ENCODE measurements around the gene TFDP2.

TFDP2 gene

GRCh38 chr3:142040941-142041491, 108.3 kb downstream of the TFDP2 start:
- Histone ChIP-seq H2BK12ac (ENCODE audit: low read length) (no peak overlapping the region), H3K14ac (ENCODE audit: low read length) (no peak overlapping the region), H2AK5ac (ENCODE audit: low read length) (no peak overlapping the region), H2BK120ac (ENCODE audit: insufficient read depth, low read length, poor library complexity) (no peak overlapping the region), H3K18ac (ENCODE audit: low read length) (no peak overlapping the region), H3K4me3 (ENCODE audit: low read depth, low read length) (no peak overlapping the region), H4K8ac (ENCODE audit: low read depth, low read length) (no peak overlapping the region), H4K12ac (ENCODE audit: low read depth, low read length) (no peak overlapping the region), H3K36me3 (ENCODE audit: control insufficient read depth in 1 of 2, insufficient read depth in 2 of 2, low read length in 2 of 2) (no peaks in the 10 kb centered on the region), H3K4me2 (ENCODE audit: low read length) (no peak overlapping the region), H2AFZ (ENCODE audit: insufficient read depth, low read length, poor library complexity) (no peak overlapping the region), H3K27me3 (ENCODE audit: insufficient read depth, low read length) (no peaks in the 10 kb centered on the region), H3K4me1 (ENCODE audit: control insufficient read depth in 1 of 2, insufficient read depth in 2 of 2, low read length in 2 of 2) (no peaks in the 10 kb centered on the region), H4K91ac (ENCODE audit: low read depth, low read length) (no peak overlapping the region), H3K9ac (ENCODE audit: low read length) (no peak overlapping the region), H3K27ac (ENCODE audit: low read depth, low read length) (no peak overlapping the region), H3K79me2 (ENCODE audit: control insufficient read depth, insufficient read depth, low read length, poor library complexity) (no peaks in the 10 kb centered on the region), H2BK5ac (ENCODE audit: low read depth, low read length, poor library complexity) (no peak overlapping the region), H3K23ac (ENCODE audit: low read length) (no peak overlapping the region), H3K9me3 (ENCODE audit: insufficient read depth, low read depth, low read length) (peaks cover 2% of the 10 kb centered on the region), H3K79me1 (ENCODE audit: low read length) (no peaks in the 10 kb centered on the region), H3K4ac (ENCODE audit: low read depth, low read length) (no peak overlapping the region)
- DNase-seq: no peak
- no CpG with 5 or more reads among the region's 2 CpGs for WGBS (ENCODE audit: extremely low coverage, insufficient coverage, insufficient read length)

GRCh38 chr3:142035308-142035922, 113.9 kb downstream of the TFDP2 start:
- H3K14ac ChIP-seq (ENCODE audit: low read length): no peak overlapping the region
- no peaks in the 10 kb centered on the region for H3K27me3 ChIP-seq (ENCODE audit: insufficient read depth, low read length)
- WGBS (ENCODE audit: extremely low coverage, insufficient coverage, insufficient read length): no CpG with 5 or more reads among the region's 3 CpGs
- no peak overlapping the region for H2BK5ac ChIP-seq (ENCODE audit: low read depth, low read length, poor library complexity)
- no peak overlapping the region for H2BK12ac ChIP-seq (ENCODE audit: low read length)
- no peak overlapping the region for H2AFZ ChIP-seq (ENCODE audit: insufficient read depth, low read length, poor library complexity)
- H3K4me1 ChIP-seq (ENCODE audit: control insufficient read depth in 1 of 2, insufficient read depth in 2 of 2, low read length in 2 of 2): no peaks in the 10 kb centered on the region
- no peak overlapping the region for H3K4me3 ChIP-seq (ENCODE audit: low read depth, low read length)
- H3K27ac ChIP-seq (ENCODE audit: low read depth, low read length): no peak overlapping the region
- no peak overlapping the region for H3K4me2 ChIP-seq (ENCODE audit: low read length)
- H3K4ac ChIP-seq (ENCODE audit: low read depth, low read length): no peak overlapping the region
- H3K9me3 ChIP-seq (ENCODE audit: insufficient read depth, low read depth, low read length): no peaks in the 10 kb centered on the region
- no peak overlapping the region for H4K8ac ChIP-seq (ENCODE audit: low read depth, low read length)
- no peak overlapping the region for H2BK120ac ChIP-seq (ENCODE audit: insufficient read depth, low read length, poor library complexity)
- H3K79me2 ChIP-seq (ENCODE audit: control insufficient read depth, insufficient read depth, low read length, poor library complexity): no peaks in the 10 kb centered on the region
- DNase-seq: peak in 1 of 2 donors; percentile 20
- no peak overlapping the region for H4K12ac ChIP-seq (ENCODE audit: low read depth, low read length)
- no peak overlapping the region for H3K23ac ChIP-seq (ENCODE audit: low read length)
- no peak overlapping the region for H3K9ac ChIP-seq (ENCODE audit: low read length)
- no peak overlapping the region for H4K91ac ChIP-seq (ENCODE audit: low read depth, low read length)
- no peak overlapping the region for H2AK5ac ChIP-seq (ENCODE audit: low read length)
- no peak overlapping the region for H3K18ac ChIP-seq (ENCODE audit: low read length)
- no peaks in the 10 kb centered on the region for H3K79me1 ChIP-seq (ENCODE audit: low read length)
- H3K36me3 ChIP-seq (ENCODE audit: control insufficient read depth in 1 of 2, insufficient read depth in 2 of 2, low read length in 2 of 2): no peaks in the 10 kb centered on the region

- Histone ChIP-seq H2BK12ac (ENCODE audit: low read length) (no peak overlapping the region), H3K27me3 (ENCODE audit: insufficient read depth, low read length) (no peaks in the 10 kb centered on the region), H3K18ac (ENCODE audit: low read length) (no peak overlapping the region), H3K36me3 (ENCODE audit: control insufficient read depth in 1 of 2, insufficient read depth in 2 of 2, low read length in 2 of 2) (no peaks in the 10 kb centered on the region), H2BK120ac (ENCODE audit: insufficient read depth, low read length, poor library complexity) (no peak overlapping the region), H3K9me3 (ENCODE audit: insufficient read depth, low read depth, low read length) (no peaks in the 10 kb centered on the region), H3K23ac (ENCODE audit: low read length) (no peak overlapping the region), H4K8ac (ENCODE audit: low read depth, low read length) (no peak overlapping the region), H3K9ac (ENCODE audit: low read length) (no peak overlapping the region), H2AK5ac (ENCODE audit: low read length) (no peak overlapping the region), H4K12ac (ENCODE audit: low read depth, low read length) (no peak overlapping the region), H2AFZ (ENCODE audit: insufficient read depth, low read length, poor library complexity) (no peak overlapping the region), H3K27ac (ENCODE audit: low read depth, low read length) (no peak overlapping the region), H3K79me2 (ENCODE audit: control insufficient read depth, insufficient read depth, low read length, poor library complexity) (no peaks in the 10 kb centered on the region), H3K4ac (ENCODE audit: low read depth, low read length) (no peak overlapping the region), H3K4me3 (ENCODE audit: low read depth, low read length) (no peak overlapping the region), H3K4me2 (ENCODE audit: low read length) (no peak overlapping the region), H3K14ac (ENCODE audit: low read length) (no peak overlapping the region), H3K79me1 (ENCODE audit: low read length) (no peaks in the 10 kb centered on the region), H4K91ac (ENCODE audit: low read depth, low read length) (no peak overlapping the region), H3K4me1 (ENCODE audit: control insufficient read depth in 1 of 2, insufficient read depth in 2 of 2, low read length in 2 of 2) (no peaks in the 10 kb centered on the region), H2BK5ac (ENCODE audit: low read depth, low read length, poor library complexity) (no peak overlapping the region)
- WGBS (ENCODE audit: extremely low coverage, insufficient coverage, insufficient read length): no CpG with 5 or more reads among the region's 4 CpGs
- DNase-seq: no peak
These were observed 116.1 kb downstream of the TFDP2 start for GRCh38 chr3:142033292-142033691.

GRCh38 chr3:142031575-142031974, 117.8 kb downstream of the TFDP2 start:
- no peak overlapping the region for H3K4me3 ChIP-seq (ENCODE audit: low read depth, low read length)
- H2BK120ac ChIP-seq (ENCODE audit: insufficient read depth, low read length, poor library complexity): no peak overlapping the region
- H3K23ac ChIP-seq (ENCODE audit: low read length): no peak overlapping the region
- H2AK5ac ChIP-seq (ENCODE audit: low read length): no peak overlapping the region
- no peaks in the 10 kb centered on the region for H3K9me3 ChIP-seq (ENCODE audit: insufficient read depth, low read depth, low read length)
- H3K27me3 ChIP-seq (ENCODE audit: insufficient read depth, low read length): no peaks in the 10 kb centered on the region
- no peak overlapping the region for H4K12ac ChIP-seq (ENCODE audit: low read depth, low read length)
- no peak overlapping the region for H3K27ac ChIP-seq (ENCODE audit: low read depth, low read length)
- no peak overlapping the region for H3K4me2 ChIP-seq (ENCODE audit: low read length)
- no peak overlapping the region for H3K14ac ChIP-seq (ENCODE audit: low read length)
- no peak overlapping the region for H2BK12ac ChIP-seq (ENCODE audit: low read length)
- H3K4ac ChIP-seq (ENCODE audit: low read depth, low read length): no peak overlapping the region
- H2AFZ ChIP-seq (ENCODE audit: insufficient read depth, low read length, poor library complexity): no peak overlapping the region
- H3K9ac ChIP-seq (ENCODE audit: low read length): no peak overlapping the region
- H4K8ac ChIP-seq (ENCODE audit: low read depth, low read length): no peak overlapping the region
- no peaks in the 10 kb centered on the region for H3K4me1 ChIP-seq (ENCODE audit: control insufficient read depth in 1 of 2, insufficient read depth in 2 of 2, low read length in 2 of 2)
- no peaks in the 10 kb centered on the region for H3K79me2 ChIP-seq (ENCODE audit: control insufficient read depth, insufficient read depth, low read length, poor library complexity)
- no peaks in the 10 kb centered on the region for H3K36me3 ChIP-seq (ENCODE audit: control insufficient read depth in 1 of 2, insufficient read depth in 2 of 2, low read length in 2 of 2)
- no peak overlapping the region for H2BK5ac ChIP-seq (ENCODE audit: low read depth, low read length, poor library complexity)
- no peak overlapping the region for H3K18ac ChIP-seq (ENCODE audit: low read length)
- no peak for DNase-seq
- no peak overlapping the region for H4K91ac ChIP-seq (ENCODE audit: low read depth, low read length)
- no peaks in the 10 kb centered on the region for H3K79me1 ChIP-seq (ENCODE audit: low read length)
